MM.1S (cell line): ENCODE measurements around the gene HMHB1.

ENCODE experiments used
- DNase-seq: peaks from one replicate; pipeline ENCODE4 v3.0.0-alpha.2; 2015
- H2AFZ ChIP-seq: fragments of 300-600 bp; sonication (generic); 2 replicates; pipeline ENCODE4 v1.6.0; 2016; ENCODE audit warnings: antibody characterized with exemption, low read length
- H3F3A ChIP-seq: fragments of 300-600 bp; sonication (generic); 2 replicates; pipeline ENCODE4 v1.6.1; 2016; ENCODE audit warnings: mild to moderate bottlenecking, antibody characterized with exemption, low read length, moderate library complexity, mixed read lengths; ENCODE audit not compliant: insufficient read depth
- H3K27ac ChIP-seq: fragments of 300-600 bp; sonication (generic); 2 replicates; pipeline ENCODE4 v1.5.1; 2016; ENCODE audit warnings: mild to moderate bottlenecking, low read length
- H3K27me3 ChIP-seq: fragments of 300-600 bp; sonication (generic); replicated peaks from 2 replicates; pipeline ENCODE4 v1.6.0; 2016; ENCODE audit warnings: low read length; ENCODE audit not compliant: insufficient read depth
- H3K36me3 ChIP-seq: fragments of 300-600 bp; sonication (generic); replicated peaks from 2 replicates; pipeline ENCODE4 v1.6.1; 2016; ENCODE audit warnings: mild to moderate bottlenecking, low read length, mixed read lengths; ENCODE audit not compliant: insufficient read depth
- H3K4me1 ChIP-seq: fragments of 300-600 bp; sonication (generic); 2 replicates; pipeline ENCODE4 v1.6.1; 2016; ENCODE audit warnings: low read length, mixed read lengths
- H3K4me2 ChIP-seq: fragments of 300-600 bp; sonication (generic); 2 replicates; pipeline ENCODE4 v1.6.0; 2016; ENCODE audit warnings: low read depth, low read length
- H3K4me3 ChIP-seq: fragments of 300-600 bp; sonication (generic); 2 replicates; pipeline ENCODE4 v1.5.1; 2016; ENCODE audit warnings: low read length, mixed read lengths
- H3K79me2 ChIP-seq: fragments of 300-600 bp; sonication (generic); 2 replicates; pipeline ENCODE4 v1.6.1; 2016; ENCODE audit warnings: mixed run types, low read length, mixed read lengths
- H3K9ac ChIP-seq: fragments of 300-600 bp; sonication (generic); 2 replicates; pipeline ENCODE4 v1.6.1; 2016; ENCODE audit warnings: low read length, mixed read lengths
- H3K9me2 ChIP-seq: fragments of 300-600 bp; sonication (generic); replicated peaks from 2 replicates; pipeline ENCODE4 v1.6.1; 2016; ENCODE audit warnings: mild to moderate bottlenecking, low read length, mixed read lengths; ENCODE audit not compliant: insufficient read depth
- H3K9me3 ChIP-seq: fragments of 300-600 bp; sonication (generic); replicated peaks from 2 replicates; pipeline ENCODE4 v1.6.1; 2016; ENCODE audit warnings: mild to moderate bottlenecking, low read length, mixed read lengths; ENCODE audit not compliant: insufficient read depth
- H4K20me1 ChIP-seq: fragments of 300-600 bp; sonication (generic); 2 replicates; pipeline ENCODE4 v1.6.1; 2016; ENCODE audit warnings: mild to moderate bottlenecking, low read length, moderate library complexity, mixed read lengths; ENCODE audit not compliant: insufficient read depth
- EZH2 ChIP-seq: fragments of 300-600 bp; sonication (generic); optimal IDR thresholded peaks from 2 replicates; pipeline ENCODE3; 2017; ENCODE audit warnings: low read depth, mild to moderate bottlenecking, antibody characterized with exemption, low read length, mixed read lengths
- EZH2phosphoT487 ChIP-seq: fragments of 300-600 bp; sonication (generic); IDR thresholded peaks from 2 replicates; pipeline ENCODE4 v1.6.1; 2018; ENCODE audit warnings: antibody characterized with exemption, low read length
- TF ChIP-seq, protein P1 (sequence below): fragments of 300-600 bp; sonication (generic); IDR thresholded peaks from 2 replicates; pipeline ENCODE4 v1.5.1; 2016; ENCODE audit warnings: antibody characterized with exemption, low read length, mixed read lengths

HMHB1 gene

DNA sequence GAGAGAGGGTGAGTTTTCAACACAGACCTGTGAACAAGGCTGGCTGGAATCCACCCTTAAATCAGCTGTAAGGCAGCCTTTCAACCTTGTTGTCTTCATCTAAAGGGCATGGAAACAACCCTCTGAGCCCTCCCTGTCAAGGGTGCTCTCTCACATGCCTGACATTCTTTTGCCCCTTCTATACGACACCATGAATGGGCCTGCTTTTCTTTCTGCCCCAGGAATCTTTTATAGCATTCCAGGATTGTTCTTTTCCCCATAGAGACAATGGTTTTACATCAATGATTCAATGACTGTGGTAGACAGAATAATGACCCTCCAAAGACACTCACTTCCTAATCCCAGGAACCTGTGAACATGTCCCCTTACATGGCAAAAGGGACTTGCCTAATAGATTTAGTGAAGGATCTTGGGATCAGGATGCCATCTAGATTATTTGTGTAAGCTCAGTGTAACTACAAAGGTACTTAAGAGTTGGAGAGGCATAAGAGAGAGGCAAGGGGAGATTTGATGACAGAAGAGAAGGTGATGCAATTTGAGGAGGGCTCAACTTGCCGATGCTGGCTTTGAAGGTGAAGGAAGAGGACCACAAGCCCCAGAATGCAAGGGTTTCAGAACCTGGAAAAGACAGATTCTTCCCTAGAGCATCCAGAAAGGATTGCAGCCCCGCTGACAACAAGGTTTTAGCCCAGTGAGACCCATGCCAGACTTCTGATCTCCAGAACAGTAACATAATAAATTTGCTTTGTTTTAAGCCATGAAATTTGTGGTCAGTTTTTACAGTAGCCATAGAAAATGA, 29.2 kb upstream of the HMHB1 start:
- Histone ChIP-seq H3K9me2 (no peaks in the 10 kb centered on the region), H3F3A (no peaks in the 10 kb centered on the region), H2AFZ (no peak overlapping the region), H3K4me1 (no peaks in the 10 kb centered on the region), H3K9me3 (no peaks in the 10 kb centered on the region), H3K9ac (no peak overlapping the region), H3K4me2 (no peak overlapping the region), H3K36me3 (no peaks in the 10 kb centered on the region), H4K20me1 (no peaks in the 10 kb centered on the region), H3K4me3 (no peak overlapping the region), H3K27me3 (no peaks in the 10 kb centered on the region), H3K79me2 (no peaks in the 10 kb centered on the region), H3K27ac (no peak overlapping the region)
- no peak for DNase-seq
- TF ChIP-seq EZH2 (no peak), EZH2phosphoT487 (no peak)
- TF ChIP-seq, protein P1, sequence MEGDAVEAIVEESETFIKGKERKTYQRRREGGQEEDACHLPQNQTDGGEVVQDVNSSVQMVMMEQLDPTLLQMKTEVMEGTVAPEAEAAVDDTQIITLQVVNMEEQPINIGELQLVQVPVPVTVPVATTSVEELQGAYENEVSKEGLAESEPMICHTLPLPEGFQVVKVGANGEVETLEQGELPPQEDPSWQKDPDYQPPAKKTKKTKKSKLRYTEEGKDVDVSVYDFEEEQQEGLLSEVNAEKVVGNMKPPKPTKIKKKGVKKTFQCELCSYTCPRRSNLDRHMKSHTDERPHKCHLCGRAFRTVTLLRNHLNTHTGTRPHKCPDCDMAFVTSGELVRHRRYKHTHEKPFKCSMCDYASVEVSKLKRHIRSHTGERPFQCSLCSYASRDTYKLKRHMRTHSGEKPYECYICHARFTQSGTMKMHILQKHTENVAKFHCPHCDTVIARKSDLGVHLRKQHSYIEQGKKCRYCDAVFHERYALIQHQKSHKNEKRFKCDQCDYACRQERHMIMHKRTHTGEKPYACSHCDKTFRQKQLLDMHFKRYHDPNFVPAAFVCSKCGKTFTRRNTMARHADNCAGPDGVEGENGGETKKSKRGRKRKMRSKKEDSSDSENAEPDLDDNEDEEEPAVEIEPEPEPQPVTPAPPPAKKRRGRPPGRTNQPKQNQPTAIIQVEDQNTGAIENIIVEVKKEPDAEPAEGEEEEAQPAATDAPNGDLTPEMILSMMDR = no peak

DNA sequence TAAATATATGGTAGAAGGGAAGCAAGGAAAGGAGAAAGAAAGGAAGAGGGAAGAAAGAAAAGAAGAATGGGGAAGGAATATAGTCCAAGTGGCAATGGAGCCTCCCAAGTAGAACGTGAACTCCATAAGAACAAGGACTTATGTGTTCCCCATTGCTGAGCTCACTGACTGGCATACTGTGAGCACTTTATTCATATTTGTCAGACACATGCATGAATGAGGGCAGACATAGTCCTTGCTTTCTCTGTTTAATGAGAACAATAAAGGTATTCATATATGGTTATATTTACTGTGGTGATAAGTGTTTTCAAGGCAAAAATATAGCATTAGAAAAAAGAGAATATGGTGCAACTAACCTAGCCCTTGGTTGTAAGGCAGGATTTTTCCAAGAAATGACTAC, 23.6 kb upstream of the HMHB1 start:
- Histone ChIP-seq H3K9ac (no peak overlapping the region), H2AFZ (no peak overlapping the region)

DNA sequence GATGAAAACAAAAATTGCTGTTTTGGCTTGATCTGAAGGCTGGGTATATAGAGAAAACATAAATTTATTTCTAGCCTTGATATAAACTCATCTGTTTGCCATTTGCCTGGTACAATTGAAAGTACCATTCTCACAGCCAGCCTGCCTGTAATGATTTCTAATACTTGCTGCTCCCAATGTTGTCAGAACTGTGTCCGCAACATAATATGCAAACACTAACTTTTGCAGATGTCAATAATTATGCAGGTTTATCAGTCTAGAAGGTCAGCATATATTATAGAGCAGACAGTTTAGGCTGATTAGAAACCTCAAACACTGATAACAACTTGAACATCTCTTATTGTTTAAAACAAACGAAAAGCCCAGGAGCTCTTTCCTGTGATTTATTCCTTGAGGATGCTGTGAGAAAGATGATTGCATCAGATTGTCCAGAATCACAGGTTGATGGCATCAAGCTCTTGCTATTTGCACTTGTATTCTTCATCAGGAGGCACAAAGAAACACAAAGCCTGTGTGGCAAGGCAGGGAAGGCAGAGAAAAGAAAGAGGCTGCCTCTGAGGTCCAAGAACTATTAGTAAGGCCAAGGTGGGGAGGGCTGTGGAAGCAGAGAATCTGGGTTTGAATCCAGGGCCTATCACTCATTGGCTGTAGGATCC, 21.4 kb upstream of the HMHB1 start:
- Histone ChIP-seq H3K9ac (no peak overlapping the region), H3K4me2 (no peak overlapping the region), H3F3A (no peaks in the 10 kb centered on the region), H3K79me2 (no peaks in the 10 kb centered on the region), H3K4me3 (no peak overlapping the region), H3K9me2 (no peaks in the 10 kb centered on the region), H3K27me3 (no peaks in the 10 kb centered on the region), H3K27ac (no peak overlapping the region), H2AFZ (no peak overlapping the region), H3K36me3 (no peaks in the 10 kb centered on the region), H4K20me1 (no peaks in the 10 kb centered on the region), H3K9me3 (no peaks in the 10 kb centered on the region), H3K4me1 (peaks cover 7% of the 10 kb centered on the region; the same call in 1 of the 2 replicates)
- TF ChIP-seq EZH2 (no peak), EZH2phosphoT487 (no peak)
- TF ChIP-seq, protein P1 = no peak
- no peak for DNase-seq

More for the DNA sequence above, 23.6 kb upstream of the HMHB1 start:
- Histone ChIP-seq H3K27me3 (no peaks in the 10 kb centered on the region), H3K9me2 (no peaks in the 10 kb centered on the region), H3K36me3 (no peaks in the 10 kb centered on the region), H3K4me3 (no peak overlapping the region), H4K20me1 (no peaks in the 10 kb centered on the region), H3F3A (no peaks in the 10 kb centered on the region), H3K4me1 (peaks cover 7% of the 10 kb centered on the region; the same call in 1 of the 2 replicates), H3K27ac (no peak overlapping the region), H3K4me2 (no peak overlapping the region), H3K9me3 (no peaks in the 10 kb centered on the region), H3K79me2 (no peaks in the 10 kb centered on the region)
- no peak for DNase-seq
- TF ChIP-seq, protein P1 = no peak
- TF ChIP-seq EZH2phosphoT487 = no peak
- TF ChIP-seq EZH2 = no peak
